ENCODE results near the gene ABTB2. TPM values are rescaled to one million over a fixed set of nuclear protein-coding genes. Genes with fewer than 3 reads are reported as not detected.

ABTB2 gene
- total RNA-seq, 1 donor from 2014 or later, result 0.89 TPM

DNA sequence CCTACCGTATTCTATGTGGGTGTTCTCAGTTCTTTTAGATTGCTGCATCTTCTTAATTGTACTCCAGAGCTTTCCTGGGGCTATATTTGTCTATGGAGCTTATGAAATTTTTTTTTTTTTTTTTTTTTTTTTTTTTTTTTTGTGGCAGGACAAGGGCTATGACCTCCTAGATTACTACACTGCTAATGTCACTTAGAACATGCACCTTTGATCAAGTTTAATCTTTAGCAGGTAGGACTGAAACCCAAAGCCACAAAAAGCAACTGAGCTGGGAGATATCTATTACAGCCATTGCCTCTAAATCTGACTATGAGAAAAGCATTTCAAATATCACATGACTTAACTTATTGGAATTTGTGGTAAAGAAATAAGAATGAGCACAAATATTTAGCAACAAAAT is 21.7 kb upstream of the ABTB2 start:
- peaks cover 3% of the 10 kb centered on the region for H3K36me3 Mint-ChIP-seq (ENCODE audit: unreplicated experiment)
- peaks cover 4% of the 10 kb centered on the region for H3K27me3 Mint-ChIP-seq (ENCODE audit: unreplicated experiment)

DNA sequence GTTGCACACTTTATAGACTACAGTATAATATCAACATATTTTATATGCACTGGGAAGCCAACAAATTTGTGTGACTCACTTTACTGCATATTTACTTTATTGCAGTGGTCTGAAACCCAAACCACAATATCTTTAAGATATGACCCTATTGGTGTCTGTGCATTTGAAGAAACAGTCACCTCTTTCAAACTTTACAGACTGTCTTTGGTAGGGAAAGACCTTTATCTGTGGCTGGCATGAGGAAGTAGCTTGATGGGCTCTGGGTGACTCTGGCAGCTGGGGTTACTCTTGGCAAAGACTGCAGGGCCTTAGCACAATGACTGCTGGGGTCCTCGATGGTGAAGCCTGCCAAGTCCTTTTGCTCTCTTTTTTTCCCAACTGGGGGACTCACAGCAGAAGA is 21.3 kb upstream of the ABTB2 start:
- no peak overlapping the region for H3K4me3 Mint-ChIP-seq (ENCODE audit: unreplicated experiment)
- DNase-seq (ENCODE audit: extremely low spot score, unreplicated experiment), result no peak
- H3K36me3 Mint-ChIP-seq (ENCODE audit: unreplicated experiment), result peaks cover 3% of the 10 kb centered on the region
- TF ChIP-seq, protein P1, sequence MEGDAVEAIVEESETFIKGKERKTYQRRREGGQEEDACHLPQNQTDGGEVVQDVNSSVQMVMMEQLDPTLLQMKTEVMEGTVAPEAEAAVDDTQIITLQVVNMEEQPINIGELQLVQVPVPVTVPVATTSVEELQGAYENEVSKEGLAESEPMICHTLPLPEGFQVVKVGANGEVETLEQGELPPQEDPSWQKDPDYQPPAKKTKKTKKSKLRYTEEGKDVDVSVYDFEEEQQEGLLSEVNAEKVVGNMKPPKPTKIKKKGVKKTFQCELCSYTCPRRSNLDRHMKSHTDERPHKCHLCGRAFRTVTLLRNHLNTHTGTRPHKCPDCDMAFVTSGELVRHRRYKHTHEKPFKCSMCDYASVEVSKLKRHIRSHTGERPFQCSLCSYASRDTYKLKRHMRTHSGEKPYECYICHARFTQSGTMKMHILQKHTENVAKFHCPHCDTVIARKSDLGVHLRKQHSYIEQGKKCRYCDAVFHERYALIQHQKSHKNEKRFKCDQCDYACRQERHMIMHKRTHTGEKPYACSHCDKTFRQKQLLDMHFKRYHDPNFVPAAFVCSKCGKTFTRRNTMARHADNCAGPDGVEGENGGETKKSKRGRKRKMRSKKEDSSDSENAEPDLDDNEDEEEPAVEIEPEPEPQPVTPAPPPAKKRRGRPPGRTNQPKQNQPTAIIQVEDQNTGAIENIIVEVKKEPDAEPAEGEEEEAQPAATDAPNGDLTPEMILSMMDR (IDR thresholded peaks at IDR 0.05), result no peak
- H3K27ac Mint-ChIP-seq (ENCODE audit: unreplicated experiment), result no peak overlapping the region
- H3K9me3 Mint-ChIP-seq (ENCODE audit: unreplicated experiment), result peaks cover 30% of the 10 kb centered on the region
- peaks cover 4% of the 10 kb centered on the region for H3K27me3 Mint-ChIP-seq (ENCODE audit: unreplicated experiment)
- peaks cover 3% of the 10 kb centered on the region for H3K4me1 Mint-ChIP-seq (ENCODE audit: unreplicated experiment)

More for the DNA sequence above, 21.7 kb upstream of the ABTB2 start:
- Mint-ChIP-seq H3K4me1 (ENCODE audit: unreplicated experiment) (peaks cover 3% of the 10 kb centered on the region), H3K9me3 (ENCODE audit: unreplicated experiment) (peaks cover 26% of the 10 kb centered on the region), H3K27ac (ENCODE audit: unreplicated experiment) (no peak overlapping the region), H3K4me3 (ENCODE audit: unreplicated experiment) (no peak overlapping the region)
- TF ChIP-seq, protein P1 (IDR thresholded peaks at IDR 0.05), result no peak
- no peak for DNase-seq (ENCODE audit: extremely low spot score, unreplicated experiment)

DNA sequence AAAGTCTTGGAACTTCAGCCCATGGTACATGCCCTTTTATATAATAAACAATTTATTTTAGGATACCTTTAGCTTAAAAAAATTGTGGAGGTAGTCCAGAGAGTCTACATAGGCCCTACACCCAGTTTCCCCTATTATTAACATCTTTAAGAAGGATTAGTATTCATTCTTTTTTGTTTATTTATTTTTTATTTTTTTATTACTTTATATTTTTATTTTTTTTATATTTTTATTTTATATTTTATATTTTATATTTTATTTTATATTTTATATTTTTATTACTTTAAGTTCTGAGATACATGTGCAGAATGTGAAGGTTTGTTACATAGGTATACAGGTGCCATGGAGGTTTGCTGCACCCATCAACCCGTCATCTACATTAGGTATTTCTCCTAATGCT is 15.9 kb upstream of the ABTB2 start:
- TF ChIP-seq, protein P1 (IDR thresholded peaks at IDR 0.05), result no peak
- H3K4me1 Mint-ChIP-seq (ENCODE audit: unreplicated experiment), result peaks cover 10% of the 10 kb centered on the region
- H3K27ac Mint-ChIP-seq (ENCODE audit: unreplicated experiment), result no peak overlapping the region
- peaks cover 38% of the 10 kb centered on the region for H3K9me3 Mint-ChIP-seq (ENCODE audit: unreplicated experiment)
- no peak for DNase-seq (ENCODE audit: extremely low spot score, unreplicated experiment)
- H3K27me3 Mint-ChIP-seq (ENCODE audit: unreplicated experiment), result peaks cover 14% of the 10 kb centered on the region
- H3K4me3 Mint-ChIP-seq (ENCODE audit: unreplicated experiment), result no peak overlapping the region
- H3K36me3 Mint-ChIP-seq (ENCODE audit: unreplicated experiment), result peaks cover 3% of the 10 kb centered on the region

DNA sequence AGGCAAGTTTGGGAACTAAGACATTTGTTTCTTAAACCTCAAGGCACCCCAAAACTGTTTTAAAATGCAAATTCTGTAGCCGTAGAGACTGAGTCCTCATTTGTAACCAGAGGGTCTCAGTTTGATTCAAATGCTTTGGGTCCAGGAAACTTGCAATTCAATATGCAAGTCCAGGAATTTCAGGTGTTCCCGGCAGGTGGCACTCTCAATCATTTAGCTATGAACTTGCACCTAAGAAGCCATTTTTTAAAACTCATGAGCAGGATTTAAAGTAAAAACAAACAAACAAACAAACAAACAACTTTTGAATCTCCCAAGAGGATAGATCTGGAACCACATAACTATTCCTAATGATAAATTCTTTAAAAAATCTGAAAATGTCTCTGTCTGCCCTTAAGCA is 8.7 kb upstream of the ABTB2 start:
- H3K4me1 Mint-ChIP-seq (ENCODE audit: unreplicated experiment), result peaks cover 5% of the 10 kb centered on the region
- peaks cover 60% of the 10 kb centered on the region for H3K27me3 Mint-ChIP-seq (ENCODE audit: unreplicated experiment)
- no peak overlapping the region for H3K27ac Mint-ChIP-seq (ENCODE audit: unreplicated experiment)
- TF ChIP-seq, protein P1 (IDR thresholded peaks at IDR 0.05), result no peak
- H3K4me3 Mint-ChIP-seq (ENCODE audit: unreplicated experiment), result no peak overlapping the region
- no peaks in the 10 kb centered on the region for H3K36me3 Mint-ChIP-seq (ENCODE audit: unreplicated experiment)
- H3K9me3 Mint-ChIP-seq (ENCODE audit: unreplicated experiment), result peaks cover 8% of the 10 kb centered on the region
- DNase-seq (ENCODE audit: extremely low spot score, unreplicated experiment), result no peak

DNA sequence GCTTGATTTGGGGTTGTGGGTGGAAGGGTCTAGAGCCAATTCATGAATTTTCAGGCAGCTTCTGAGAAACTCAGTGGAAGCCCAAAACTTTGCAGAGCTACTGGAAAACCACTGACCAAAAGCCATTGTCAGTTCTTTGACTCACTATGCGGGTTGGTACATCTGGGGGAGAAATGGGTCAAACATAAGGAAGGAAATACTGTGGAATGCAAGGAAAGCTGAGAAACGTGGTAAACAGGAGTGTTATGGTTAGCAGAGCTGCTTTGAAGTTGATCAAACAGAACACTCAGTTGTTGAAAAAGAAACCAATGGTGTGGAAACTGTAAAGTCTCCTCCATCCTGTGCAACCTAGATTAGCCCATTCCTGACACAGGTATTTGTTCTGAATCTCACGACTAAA is 6.3 kb upstream of the ABTB2 start:
- TF ChIP-seq, protein P1 (IDR thresholded peaks at IDR 0.05), result no peak
- Mint-ChIP-seq H3K4me3 (ENCODE audit: unreplicated experiment) (no peak overlapping the region), H3K4me1 (ENCODE audit: unreplicated experiment) (peaks cover 2% of the 10 kb centered on the region), H3K27me3 (ENCODE audit: unreplicated experiment) (peaks cover 71% of the 10 kb centered on the region), H3K27ac (ENCODE audit: unreplicated experiment) (no peak overlapping the region), H3K9me3 (ENCODE audit: unreplicated experiment) (peaks cover 1% of the 10 kb centered on the region), H3K36me3 (ENCODE audit: unreplicated experiment) (no peaks in the 10 kb centered on the region)
- no peak for DNase-seq (ENCODE audit: extremely low spot score, unreplicated experiment)
